GM12875 (cell line): Measurements from ENCODE around the gene UVSSA.

ENCODE experiments used
- H3K4me3 ChIP-seq: one replicate; pipeline ENCODE4 v1.5.1; 2011; ENCODE audit warnings: low read depth, low read length, control low read depth
- TF ChIP-seq, protein P1 (sequence below): IDR thresholded peaks from 2 replicates; pipeline ENCODE4 v1.5.1; 2011; ENCODE audit warnings: low read depth, mild to moderate bottlenecking, control low read depth, inconsistent platforms, low read length, moderate library complexity, borderline replicate concordance; ENCODE audit not compliant: insufficient read depth

Gene UVSSA

DNA sequence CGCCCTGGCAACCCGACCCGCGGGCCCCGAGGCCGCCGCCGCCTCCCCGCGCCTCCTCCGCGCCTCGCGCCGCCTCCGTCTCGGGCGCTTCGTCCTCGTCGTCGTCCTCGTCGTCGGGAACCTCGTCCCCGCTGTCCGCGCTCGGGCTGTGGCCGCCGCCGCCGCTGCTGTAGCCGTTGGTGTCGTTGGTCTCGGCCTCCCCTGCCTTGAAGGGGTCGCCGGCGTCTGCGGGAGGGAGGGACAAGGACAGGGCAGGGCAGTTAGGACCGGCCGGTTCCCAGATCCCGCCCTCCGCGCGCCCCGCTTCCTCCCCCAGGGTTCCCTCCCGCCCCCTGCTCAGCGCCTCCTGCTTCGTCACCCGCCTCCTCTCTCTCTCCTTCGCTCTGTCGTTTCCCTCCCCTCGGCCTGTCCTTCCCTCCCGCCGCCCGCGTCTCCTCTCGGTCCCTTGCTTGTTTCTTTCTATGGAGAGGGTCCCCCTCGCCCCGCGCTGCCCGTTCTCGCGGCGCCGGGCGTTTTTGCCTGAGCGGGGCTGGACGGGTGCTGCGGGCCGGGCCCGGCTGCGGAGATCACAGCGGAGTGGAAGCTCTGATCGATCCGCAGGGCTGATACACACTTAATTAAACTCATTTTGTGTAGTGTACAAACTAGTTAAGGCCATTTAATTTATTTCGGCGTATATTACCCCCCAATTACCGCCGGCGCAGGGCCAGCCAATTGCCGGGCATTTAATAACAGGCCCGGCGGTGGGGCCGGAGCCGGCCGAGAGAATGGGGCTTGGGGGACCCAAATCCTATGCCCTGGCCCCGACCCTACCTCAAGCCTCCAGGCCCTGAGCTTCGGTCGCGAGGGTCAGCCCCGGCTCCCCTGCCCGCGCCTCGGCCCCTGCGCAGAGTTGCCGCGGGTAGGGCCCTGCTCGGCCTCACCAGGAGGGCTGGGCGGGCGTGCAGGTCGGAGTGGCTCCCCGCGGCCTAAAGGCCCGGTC, 56.9 kb downstream of the UVSSA start:
- no peak overlapping the region for H3K4me3 ChIP-seq
- TF ChIP-seq, protein P1, sequence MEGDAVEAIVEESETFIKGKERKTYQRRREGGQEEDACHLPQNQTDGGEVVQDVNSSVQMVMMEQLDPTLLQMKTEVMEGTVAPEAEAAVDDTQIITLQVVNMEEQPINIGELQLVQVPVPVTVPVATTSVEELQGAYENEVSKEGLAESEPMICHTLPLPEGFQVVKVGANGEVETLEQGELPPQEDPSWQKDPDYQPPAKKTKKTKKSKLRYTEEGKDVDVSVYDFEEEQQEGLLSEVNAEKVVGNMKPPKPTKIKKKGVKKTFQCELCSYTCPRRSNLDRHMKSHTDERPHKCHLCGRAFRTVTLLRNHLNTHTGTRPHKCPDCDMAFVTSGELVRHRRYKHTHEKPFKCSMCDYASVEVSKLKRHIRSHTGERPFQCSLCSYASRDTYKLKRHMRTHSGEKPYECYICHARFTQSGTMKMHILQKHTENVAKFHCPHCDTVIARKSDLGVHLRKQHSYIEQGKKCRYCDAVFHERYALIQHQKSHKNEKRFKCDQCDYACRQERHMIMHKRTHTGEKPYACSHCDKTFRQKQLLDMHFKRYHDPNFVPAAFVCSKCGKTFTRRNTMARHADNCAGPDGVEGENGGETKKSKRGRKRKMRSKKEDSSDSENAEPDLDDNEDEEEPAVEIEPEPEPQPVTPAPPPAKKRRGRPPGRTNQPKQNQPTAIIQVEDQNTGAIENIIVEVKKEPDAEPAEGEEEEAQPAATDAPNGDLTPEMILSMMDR = no peak

DNA sequence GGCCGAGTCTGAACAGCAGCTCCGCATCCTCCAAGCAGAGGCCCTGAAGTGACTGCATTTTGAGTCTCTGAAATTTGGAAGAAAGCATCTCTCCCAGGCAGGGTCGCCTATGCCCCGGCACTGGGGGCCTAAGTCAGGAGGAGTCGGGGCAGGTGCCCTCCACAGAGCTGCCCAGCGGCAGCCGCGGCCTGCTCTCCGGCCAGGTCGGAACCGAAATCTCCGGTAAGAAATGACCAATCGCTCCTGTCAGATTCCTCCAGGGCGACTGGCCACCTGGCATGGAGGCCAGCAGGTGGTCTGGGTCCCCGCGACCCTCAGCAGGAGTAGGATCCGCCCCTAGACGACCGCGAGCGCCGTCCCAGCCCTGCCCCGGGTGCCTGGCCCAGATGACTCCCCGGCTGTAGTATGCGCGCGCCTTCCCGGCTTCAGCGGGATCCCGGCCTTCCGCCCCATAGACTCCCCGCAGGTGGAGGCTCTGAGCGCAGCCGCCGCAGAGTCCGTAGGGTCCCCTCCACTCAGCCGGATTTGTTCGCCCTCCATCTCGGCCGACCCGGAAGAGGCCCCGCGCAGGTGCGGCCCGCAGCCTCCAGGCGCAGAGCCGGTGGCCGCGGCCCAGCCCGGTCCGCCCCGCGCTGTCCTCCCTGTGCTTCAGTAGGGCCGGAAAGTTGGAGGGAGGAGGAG, 57.7 kb downstream of the UVSSA start:
- no peak overlapping the region for H3K4me3 ChIP-seq
- TF ChIP-seq, protein P1 = no peak

DNA sequence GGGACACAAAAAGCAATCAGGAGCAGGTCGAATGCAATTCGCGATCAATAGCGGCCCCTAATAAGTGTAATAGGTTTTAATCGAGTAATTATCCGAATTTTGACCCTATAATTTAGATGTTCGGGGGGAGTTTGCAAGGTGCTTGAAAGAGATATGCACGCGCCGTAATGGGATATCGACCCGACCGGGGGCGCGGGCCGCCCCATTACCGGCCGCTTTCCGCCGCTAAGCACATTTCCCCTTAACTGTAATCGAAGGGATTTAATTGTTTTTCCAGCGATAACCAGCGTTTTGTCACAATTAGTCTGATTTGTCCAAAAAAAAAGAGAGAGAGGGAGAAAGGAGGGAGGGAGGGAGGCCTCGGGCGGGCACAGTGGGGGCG, 58.2 kb downstream of the UVSSA start:
- no peak overlapping the region for H3K4me3 ChIP-seq
- TF ChIP-seq, protein P1 = no peak

DNA sequence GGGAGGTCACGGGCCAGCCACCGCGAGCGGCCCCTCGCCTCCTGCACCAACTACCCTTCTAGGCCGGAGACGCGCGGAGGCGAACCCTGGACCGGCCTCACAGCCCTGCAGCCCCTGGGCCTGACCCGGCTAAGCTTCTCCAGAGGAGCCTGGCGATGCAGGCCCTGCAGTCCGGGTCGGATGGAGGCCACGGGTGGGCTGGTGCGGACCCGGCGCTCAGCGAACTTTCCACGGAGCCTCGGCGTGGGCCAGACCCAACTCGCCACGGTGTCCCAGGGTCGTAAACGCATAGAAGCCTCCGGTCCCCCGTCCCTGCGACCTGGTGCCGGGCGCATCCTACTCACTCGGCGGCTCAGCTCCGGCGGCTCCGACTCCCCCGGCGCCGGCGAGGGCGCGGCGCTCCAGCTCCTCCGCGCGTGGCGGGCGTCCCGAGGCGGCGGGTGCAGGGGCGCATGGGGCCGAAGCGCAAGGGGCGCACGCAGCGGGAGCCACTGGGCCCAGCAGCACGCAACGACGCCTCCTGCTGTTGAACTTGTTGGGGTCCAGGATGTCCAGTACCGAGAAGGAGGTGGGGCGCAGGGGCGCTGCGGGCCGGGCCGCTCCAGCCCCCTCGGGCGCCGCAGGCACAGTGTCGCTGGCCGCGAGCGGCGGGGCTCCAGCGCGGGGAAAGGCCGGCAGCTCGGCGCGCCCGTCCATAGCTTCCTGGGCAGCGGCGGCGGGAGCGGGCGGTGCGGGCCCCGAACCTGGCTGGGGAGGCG, 58.8 kb downstream of the UVSSA start:
- H3K4me3 ChIP-seq = no peak overlapping the region
- TF ChIP-seq, protein P1 = no peak

DNA sequence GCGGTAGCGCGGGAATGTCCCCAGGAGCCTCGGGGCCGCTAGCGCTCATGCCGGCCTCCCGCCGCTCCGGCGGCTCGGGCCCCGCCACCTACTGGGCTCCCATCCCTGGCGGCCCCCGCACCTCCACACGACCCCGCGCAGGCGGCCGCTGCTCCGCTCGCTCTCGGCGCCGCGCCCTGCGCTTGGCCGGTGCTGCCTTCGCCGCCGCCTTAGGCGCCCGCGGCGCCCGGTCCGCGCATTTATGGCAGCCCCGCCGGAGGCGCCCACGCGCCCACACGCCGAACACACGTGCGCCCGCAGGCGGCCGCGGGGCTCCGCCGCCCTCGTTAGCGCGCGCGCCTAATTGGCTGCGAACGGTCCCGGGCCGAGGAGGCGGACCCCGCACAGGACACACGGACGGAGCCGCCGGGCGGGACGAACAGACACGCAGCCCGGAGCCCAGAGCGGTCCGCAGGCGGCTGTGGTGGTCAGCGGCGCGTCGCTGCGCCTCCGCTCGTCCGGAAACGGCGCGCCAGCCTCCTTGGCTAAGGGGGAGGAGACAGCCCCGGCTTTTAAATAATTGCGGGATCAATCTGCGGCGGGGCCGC, 59.5 kb downstream of the UVSSA start, which contains the start of gene NKX1-1:
Gene NKX1-1, minus strand, starts transcription at position 49 of the 587 bp plus-strand sequence. Its CDS starts 0 bp downstream, at position 49.
- TF ChIP-seq, protein P1 = no peak
- H3K4me3 ChIP-seq = no peak within 1 kb of the TSS

DNA sequence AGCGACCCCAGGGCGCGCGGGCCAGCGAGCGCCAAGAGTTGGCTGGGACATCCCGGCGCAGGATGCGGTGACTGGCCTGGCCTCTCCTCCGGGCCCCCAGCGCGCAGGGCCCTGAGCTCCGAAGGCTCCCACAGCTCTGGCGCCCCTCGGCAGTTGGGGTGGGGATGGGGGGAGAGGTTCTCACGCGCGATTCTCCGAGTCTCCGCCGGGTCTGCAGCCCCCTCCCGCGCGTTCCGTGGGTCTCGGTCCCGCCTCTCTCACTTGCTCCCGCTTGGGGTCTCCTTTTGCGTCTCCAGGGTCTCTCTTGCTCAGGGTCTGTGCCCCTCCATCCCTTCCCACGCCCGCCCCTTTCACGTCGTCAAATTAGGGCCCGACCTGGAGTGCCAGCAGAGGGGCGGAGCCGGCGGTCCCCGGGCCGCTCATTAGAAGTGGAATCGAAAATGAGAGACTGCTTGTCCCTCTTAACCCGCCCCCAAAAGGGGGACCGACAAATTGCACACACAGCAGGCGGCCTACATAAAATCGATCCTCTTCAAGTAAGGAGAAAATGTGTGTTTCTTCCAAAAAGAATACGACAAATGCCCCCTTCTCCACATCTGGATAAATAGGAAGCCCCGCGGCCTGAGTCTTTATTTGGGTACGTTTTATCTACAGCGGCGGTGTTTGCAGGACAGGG, 60.1 kb downstream of the UVSSA start:
- H3K4me3 ChIP-seq = no peak overlapping the region
- TF ChIP-seq, protein P1 = no peak
